GM12878 (cell line): ENCODE measurements around the gene MEIS1.

Source experiments
- CEBPB ChIP-seq, 2 experiments: fragments of 150-350 bp in 1 of 2; IDR thresholded peaks; 2 replicates each; pipeline ENCODE4 v1.6.1; 2012 to 2014; ENCODE audit warnings: low read depth in 2 of 2, low read length in 2 of 2, borderline replicate concordance in 1 of 2, inconsistent platforms in 1 of 2
- CTCF ChIP-seq, 3 experiments: IDR thresholded peaks in 2 of 3; conservative IDR thresholded peaks in 1 of 3; 2 replicates each; pipeline ENCODE4 v1.5.1; 2011; ENCODE audit warnings: low read depth in 3 of 3, low read length in 3 of 3, mild to moderate bottlenecking in 3 of 3, control low read depth in 2 of 3, moderate library complexity in 2 of 3, inconsistent platforms in 1 of 3, mixed read lengths in 1 of 3; ENCODE audit not compliant: control insufficient read depth in 2 of 3, insufficient read depth in 1 of 3; ENCODE audit errors: extremely low read depth in 1 of 3
- EGR1 ChIP-seq, 2 experiments: IDR thresholded peaks; 1 replicate in 1 of 2; 2 replicates in 1 of 2; pipeline ENCODE4 v1.6.1; 2011 to 2012; ENCODE audit warnings: low read depth in 2 of 2, low read length in 2 of 2, borderline replicate concordance in 1 of 2, mild to moderate bottlenecking in 1 of 2, moderate library complexity in 1 of 2
- EZH2 ChIP-seq: IDR thresholded peaks from 2 replicates; pipeline ENCODE4 v1.6.1; 2012; ENCODE audit warnings: low read depth, mild to moderate bottlenecking, control low read depth, inconsistent platforms, low read length, borderline replicate concordance; ENCODE audit not compliant: control insufficient read depth
- FOXM1 ChIP-seq: IDR thresholded peaks from 2 replicates; pipeline ENCODE4 v1.6.1; 2012; ENCODE audit warnings: low read depth, mild to moderate bottlenecking, inconsistent platforms, low read length, moderate library complexity
- MTA3 ChIP-seq: IDR thresholded peaks from 2 replicates; pipeline ENCODE4 v1.6.1; 2012; ENCODE audit warnings: low read length, inconsistent platforms, borderline replicate concordance
- PML ChIP-seq: IDR thresholded peaks from 2 replicates; pipeline ENCODE4 v1.6.1; 2012; ENCODE audit warnings: low read length, inconsistent platforms
- RELA ChIP-seq: fragments of 450-650 bp; IDR thresholded peaks from 2 replicates; pipeline ENCODE4 v1.8.0; 2014; ENCODE audit warnings: borderline replicate concordance; ENCODE audit not compliant: partially characterized antibody
- SIN3A ChIP-seq: IDR thresholded peaks from 2 replicates; pipeline ENCODE4 v1.6.1; 2012; ENCODE audit warnings: low read depth, low read length, improper control_type of control experiment
- TAF1 ChIP-seq: IDR thresholded peaks from 2 replicates; pipeline ENCODE4 v1.6.1; 2011; ENCODE audit warnings: mild to moderate bottlenecking, low read depth, low read length, borderline replicate concordance
- ZBTB11 ChIP-seq: fragments of 450-650 bp; formaldehyde crosslinking; IDR thresholded peaks from 2 replicates; pipeline ENCODE4 v1.5.0; 2022; ENCODE audit warnings: mild to moderate bottlenecking, missing genetic modification characterization

GRCh38 chr2:66582104-66582986 is 147.4 kb downstream of the MEIS1 start:
- TF ChIP-seq PML (no peak), TAF1 (no peak), CTCF (IDR thresholded peaks at IDR 0.05 in 2 of 3, conservative IDR thresholded peaks at IDR 0.05 in 1 of 3; ENCODE audit: control insufficient read depth in 2 of 3, extremely low read depth in 1 of 3, insufficient read depth in 1 of 3, low read depth in 3 of 3, low read length in 3 of 3) (no peak), MTA3 (no peak), EGR1 (IDR thresholded peaks at IDR 0.05; ENCODE audit: borderline replicate concordance in 1 of 2, low read depth in 2 of 2, low read length in 2 of 2) (no peak), ZBTB11 (CRISPR knock-in tag) (no peak), EZH2 (0 out of 2 replicates have a peak, but pooled peaks have one; percentile 17), RELA (no peak), SIN3A (no peak), FOXM1 (no peak), CEBPB (IDR thresholded peaks at IDR 0.05; ENCODE audit: borderline replicate concordance in 1 of 2, low read depth in 2 of 2, low read length in 2 of 2) (no peak)
